ENCODE results near the gene RAB4B. TPM values are rescaled to one million over a fixed set of nuclear protein-coding genes. Genes with fewer than 3 reads are reported as not detected.
"Not testable (repeated sequence)": the region's sequence is repeated elsewhere in the genome, so short reads cannot be mapped to it uniquely, and the experiment has no call there.

The RAB4B gene
- total RNA-seq, 2 experiments from 2014 or later = 50.2 to 53.1 TPM

GRCh38 chr19:40805258-40805868, 27.3 kb downstream of the RAB4B start:
- DNase-seq (peak; percentile 65), ATAC-seq (no peak)
- CTCF ChIA-PET = interaction anchor here (1.0 to 5.6 kb wide), 13 partner anchors 9 to 552 kb away, joined by 3 to 63 read pairs (median 9); partner anchors contain the start of genes ACTMAP, RAB4B and SNRPA
- peak overlapping the region; percentile 95 for H3K27ac Mint-ChIP-seq
- no peaks in the 10 kb centered on the region for H3K27me3 Mint-ChIP-seq (ENCODE audit: low read depth)
- H3K36me3 Mint-ChIP-seq (ENCODE audit: low read depth) = peaks cover 83% of the 10 kb centered on the region
- peak overlapping the region; percentile 95 for H3K4me3 Mint-ChIP-seq
- POLR2A ChIA-PET = interaction anchor here (1.0 to 6.1 kb wide), 4 partner anchors 27 to 142 kb away, joined by 3 to 35 read pairs (median 6); partner anchors contain the start of genes COQ8B, ITPKC and RAB4B
- no peaks in the 10 kb centered on the region for H3K9me3 Mint-ChIP-seq (ENCODE audit: insufficient read depth)
- H3K4me1 Mint-ChIP-seq (ENCODE audit: low read depth) = peaks cover 94% of the 10 kb centered on the region

GRCh38 chr19:40806423-40807146, 28.5 kb downstream of the RAB4B start:
- peaks cover 94% of the 10 kb centered on the region for H3K4me1 Mint-ChIP-seq (ENCODE audit: low read depth)
- peaks cover 82% of the 10 kb centered on the region for H3K36me3 Mint-ChIP-seq (ENCODE audit: low read depth)
- DNase-seq = peak; percentile 86
- H3K9me3 Mint-ChIP-seq (ENCODE audit: insufficient read depth) = no peaks in the 10 kb centered on the region
- peak overlapping the region; percentile 95 for H3K4me3 Mint-ChIP-seq
- peak overlapping the region; percentile 95 for H3K27ac Mint-ChIP-seq
- H3K27me3 Mint-ChIP-seq (ENCODE audit: low read depth) = peaks cover under 1% of the 10 kb centered on the region
- peak; percentile 56 for ATAC-seq
- ChIA-PET CTCF (interaction anchor here (0.8 to 5.6 kb wide), 27 partner anchors 8 to 550 kb away, joined by 3 to 63 read pairs (median 5); partner anchors contain the start of genes ACTMAP, COQ8B, EGLN2 and ITPKC), POLR2A (interaction anchor here (0.6 to 6.1 kb wide), 6 partner anchors 8 to 195 kb away, joined by 3 to 35 read pairs (median 4); partner anchors contain the start of genes EGLN2 and RAB4B)

GRCh38 chr19:40807147-40808020, 29.3 kb downstream of the RAB4B start:
- ChIA-PET CTCF (interaction anchor here (0.8 to 5.6 kb wide), 21 partner anchors 9 to 202 kb away, joined by 3 to 63 read pairs (median 5); partner anchors contain the start of genes ACTMAP, COQ8B, EGLN2 and ITPKC), POLR2A (interaction anchor here (1.2 to 6.1 kb wide), 4 partner anchors 9 to 144 kb away, joined by 3 to 35 read pairs (median 6); partner anchors contain the start of genes EGLN2 and RAB4B)
- Mint-ChIP-seq H3K4me3 (peak overlapping the region; percentile 95), H3K36me3 (ENCODE audit: low read depth) (peaks cover 75% of the 10 kb centered on the region), H3K27me3 (ENCODE audit: low read depth) (peaks cover 6% of the 10 kb centered on the region), H3K4me1 (ENCODE audit: low read depth) (peaks cover 89% of the 10 kb centered on the region), H3K9me3 (ENCODE audit: insufficient read depth) (no peaks in the 10 kb centered on the region), H3K27ac (peak overlapping the region; percentile 95)
- ATAC-seq = no peak
- no peak for DNase-seq

GRCh38 chr19:40808021-40808325, 29.9 kb downstream of the RAB4B start:
- ATAC-seq = no peak
- ChIA-PET CTCF (interaction anchor here (1.1 to 5.6 kb wide), 7 partner anchors 11 to 144 kb away, joined by 3 to 63 read pairs (median 15); partner anchors contain the start of genes ACTMAP and RAB4B), POLR2A (interaction anchor here (0.6 to 6.1 kb wide), 5 partner anchors 9 to 145 kb away, joined by 3 to 35 read pairs (median 5); partner anchors contain the start of genes EGLN2 and RAB4B)
- peaks cover 83% of the 10 kb centered on the region for H3K4me1 Mint-ChIP-seq (ENCODE audit: low read depth)
- no peak overlapping the region for H3K4me3 Mint-ChIP-seq
- peak overlapping the region; percentile 69 for H3K27ac Mint-ChIP-seq
- peaks cover 71% of the 10 kb centered on the region for H3K36me3 Mint-ChIP-seq (ENCODE audit: low read depth)
- peaks cover 10% of the 10 kb centered on the region for H3K27me3 Mint-ChIP-seq (ENCODE audit: low read depth)
- no peaks in the 10 kb centered on the region for H3K9me3 Mint-ChIP-seq (ENCODE audit: insufficient read depth)
- DNase-seq = no peak

GRCh38 chr19:40808497-40808896, 30.4 kb downstream of the RAB4B start:
- Mint-ChIP-seq H3K36me3 (ENCODE audit: low read depth) (peaks cover 67% of the 10 kb centered on the region), H3K9me3 (ENCODE audit: insufficient read depth) (no peaks in the 10 kb centered on the region)
- CTCF ChIA-PET = interaction anchor here (1.1 to 5.6 kb wide), 6 partner anchors 10 to 144 kb away, joined by 3 to 63 read pairs (median 21); partner anchors contain the start of genes ACTMAP and RAB4B

GRCh38 chr19:40809358-40810086, 31.5 kb downstream of the RAB4B start:
- no peak overlapping the region for H3K27ac Mint-ChIP-seq
- CTCF ChIA-PET = interaction anchor here (1.6 kb wide), 1 partner anchor 11 kb away, joined by 3 read pairs; no protein-coding TSS in a partner anchor
- DNase-seq (no peak), ATAC-seq (no peak)
- H3K4me3 Mint-ChIP-seq = peak overlapping the region; percentile 80
- peaks cover 16% of the 10 kb centered on the region for H3K27me3 Mint-ChIP-seq (ENCODE audit: low read depth)
- H3K4me1 Mint-ChIP-seq (ENCODE audit: low read depth) = peaks cover 67% of the 10 kb centered on the region
- no peaks in the 10 kb centered on the region for H3K9me3 Mint-ChIP-seq (ENCODE audit: insufficient read depth)
- H3K36me3 Mint-ChIP-seq (ENCODE audit: low read depth) = peaks cover 58% of the 10 kb centered on the region
- POLR2A ChIA-PET = no interaction called here

More at GRCh38 chr19:40808497-40808896, 30.4 kb downstream of the RAB4B start:
- Mint-ChIP-seq H3K4me3 (no peak overlapping the region), H3K27me3 (ENCODE audit: low read depth) (peaks cover 11% of the 10 kb centered on the region), H3K4me1 (ENCODE audit: low read depth) (peaks cover 78% of the 10 kb centered on the region), H3K27ac (no peak overlapping the region)
- no peak for ATAC-seq
- POLR2A ChIA-PET = interaction anchor here (0.6 to 2.4 kb wide), 3 partner anchors 8 to 63 kb away, joined by 3 to 8 read pairs (median 3); partner anchors contain the start of gene EGLN2
- DNase-seq = no peak

GRCh38 chr19:40810160-40810559, 32.1 kb downstream of the RAB4B start:
- Mint-ChIP-seq H3K27me3 (ENCODE audit: low read depth) (peaks cover 19% of the 10 kb centered on the region), H3K36me3 (ENCODE audit: low read depth) (peaks cover 52% of the 10 kb centered on the region), H3K4me1 (ENCODE audit: low read depth) (peaks cover 61% of the 10 kb centered on the region), H3K9me3 (ENCODE audit: insufficient read depth) (no peaks in the 10 kb centered on the region), H3K27ac (no peak overlapping the region), H3K4me3 (peak overlapping the region; percentile 80)
- CTCF ChIA-PET = interaction anchor here (1.6 kb wide), 1 partner anchor 12 kb away, joined by 3 read pairs; no protein-coding TSS in a partner anchor
- POLR2A ChIA-PET = no interaction called here
- no peak for ATAC-seq
- DNase-seq = no peak

GRCh38 chr19:40810649-40811408, 32.8 kb downstream of the RAB4B start:
- Mint-ChIP-seq H3K36me3 (ENCODE audit: low read depth) (peaks cover 45% of the 10 kb centered on the region), H3K4me1 (ENCODE audit: low read depth) (peaks cover 54% of the 10 kb centered on the region), H3K4me3 (peak overlapping the region; percentile 80), H3K27me3 (ENCODE audit: low read depth) (peaks cover 21% of the 10 kb centered on the region), H3K27ac (peak overlapping the region; percentile 61)
- ChIA-PET CTCF (interaction anchor here (1.4 kb wide), 1 partner anchor 148 kb away, joined by 6 read pairs; no protein-coding TSS in a partner anchor), POLR2A (interaction anchor here (0.6 to 1.0 kb wide), 3 partner anchors 12 to 324 kb away, joined by 3 read pairs; partner anchors contain the start of gene EGLN2)
- DNase-seq = peak; percentile 68
- H3K9me3 Mint-ChIP-seq (ENCODE audit: insufficient read depth) = not testable (repeated sequence)
- peak; percentile 76 for ATAC-seq

GRCh38 chr19:40811478-40812341, 33.7 kb downstream of the RAB4B start:
- ChIA-PET CTCF (interaction anchor here (0.9 to 1.4 kb wide), 3 partner anchors 9 to 148 kb away, joined by 3 to 6 read pairs (median 3); partner anchors contain the start of genes ACTMAP and SNRPA), POLR2A (interaction anchor here (0.6 to 1.0 kb wide), 3 partner anchors 13 to 323 kb away, joined by 3 read pairs; partner anchors contain the start of gene EGLN2)
- ATAC-seq (no peak), DNase-seq (no peak)
- Mint-ChIP-seq H3K9me3 (ENCODE audit: insufficient read depth) (no peaks in the 10 kb centered on the region), H3K4me1 (ENCODE audit: low read depth) (peaks cover 46% of the 10 kb centered on the region), H3K36me3 (ENCODE audit: low read depth) (peaks cover 40% of the 10 kb centered on the region), H3K4me3 (peak overlapping the region; percentile 45), H3K27ac (no peak overlapping the region), H3K27me3 (ENCODE audit: low read depth) (peaks cover 21% of the 10 kb centered on the region)

Measured in activated CD8-positive, alpha-beta T cell treated with anti-CD3 and anti-CD28 coated beads, Interleukin-2, amount 10 ng/mL, durations not matched to agents 7 days and 5 days (primary cell).